ENCODE data around the gene SH3PXD2A.

GRCh38 chr10:103559776-103560175 lies 295.6 kb downstream of the SH3PXD2A start:
- TF ChIP-seq CTCF (IDR thresholded peaks at IDR 0.05), result no peak
- no peak for TF ChIP-seq POLR2A (IDR thresholded peaks at IDR 0.05)

Measured in adrenal gland (tissue), 5 donors.